PC-3 (cell line): ENCODE results near the gene TFB2M. TPM values are rescaled to one million over a fixed set of nuclear protein-coding genes. Genes with fewer than 3 reads are reported as not detected.

Experiments used
- ATAC-seq: fragments of 200-7000 bp; cut with Tn5 transposase; 2 replicates; pipeline ENCODE4 v1.9.1; 2020; ENCODE audit warnings: mild to moderate bottlenecking, moderate library complexity
- BruUV-seq: library from RNA; stranded (reverse); fragments of 400-500 nt; replicated peaks from 2 replicates; lab custom pipeline; 2021; lab: Mats Ljungman, UMichigan
- CTCF ChIA-PET: fragments of 300-600 bp; sonication (Branson Sonifier 250); formaldehyde crosslinking; loops from one replicate; lab custom pipeline; 2022; ENCODE audit warnings: antibody characterized with exemption; lab: Charles Lee
- POLR2A ChIA-PET: fragments of 300-600 bp; sonication (Branson Sonifier 250); formaldehyde crosslinking; loops from one replicate; lab custom pipeline; 2022; ENCODE audit warnings: antibody characterized with exemption; ENCODE audit not compliant: unreplicated experiment; lab: Charles Lee
- DNase-seq: peaks from one replicate; pipeline ENCODE4 v3.0.0-alpha.2; 2015
- H2AFZ ChIP-seq: fragments of 300-600 bp; sonication (generic); 2 replicates; pipeline ENCODE4 v1.6.0; 2016; ENCODE audit warnings: antibody characterized with exemption, low read length
- H3F3A ChIP-seq: fragments of 300-600 bp; sonication (generic); one replicate; pipeline ENCODE4 v1.6.0; 2017; ENCODE audit warnings: antibody characterized with exemption, low read length, control low read depth, mild to moderate bottlenecking; ENCODE audit not compliant: unreplicated experiment
- H3K27ac ChIP-seq: fragments of 300-600 bp; sonication (generic); 2 replicates; pipeline ENCODE4 v1.5.1; 2016; ENCODE audit warnings: mild to moderate bottlenecking, low read length
- H3K27me3 ChIP-seq: fragments of 300-600 bp; sonication (generic); 2 replicates; pipeline ENCODE4 v1.6.1; 2016; ENCODE audit warnings: low read length, mixed read lengths
- H3K36me3 ChIP-seq: fragments of 300-600 bp; sonication (generic); 2 replicates; pipeline ENCODE4 v1.6.1; 2016; ENCODE audit warnings: low read depth, mixed run types, low read length, mixed read lengths
- H3K4me1 ChIP-seq: fragments of 300-600 bp; sonication (generic); 2 replicates; pipeline ENCODE4 v1.5.1; 2016; ENCODE audit warnings: low read length; ENCODE audit not compliant: insufficient read depth
- H3K4me2 ChIP-seq: fragments of 300-600 bp; sonication (generic); 2 replicates; pipeline ENCODE4 v1.6.0; 2016; ENCODE audit warnings: low read length
- H3K4me3 ChIP-seq: fragments of 300-600 bp; sonication (generic); 2 replicates; pipeline ENCODE4 v1.5.1; 2016; ENCODE audit warnings: mild to moderate bottlenecking, low read length, mixed read lengths
- H3K79me2 ChIP-seq: fragments of 300-600 bp; sonication (generic); 2 replicates; pipeline ENCODE4 v1.6.1; 2017; ENCODE audit warnings: low read length, mixed read lengths
- H3K9ac ChIP-seq: fragments of 300-600 bp; sonication (generic); 2 replicates; pipeline ENCODE4 v1.6.0; 2016; ENCODE audit warnings: mild to moderate bottlenecking, low read length
- H3K9me2 ChIP-seq: fragments of 300-600 bp; sonication (generic); replicated peaks from 2 replicates; pipeline ENCODE4 v1.6.1; 2016; ENCODE audit warnings: mixed run types, low read length, mixed read lengths
- H3K9me3 ChIP-seq: fragments of 300-600 bp; sonication (generic); 2 replicates; pipeline ENCODE4 v1.6.1; 2016; ENCODE audit warnings: low read length, mixed read lengths
- H4K20me1 ChIP-seq: fragments of 300-600 bp; sonication (generic); 2 replicates; pipeline ENCODE4 v1.6.1; 2016; ENCODE audit warnings: low read length, mixed read lengths
- CTCF ChIP-seq: fragments of 300-600 bp; sonication (generic); conservative IDR thresholded peaks from 2 replicates; pipeline ENCODE4 v1.5.1; 2017; ENCODE audit warnings: antibody characterized with exemption, low read depth, mild to moderate bottlenecking, low read length
- EZH2 ChIP-seq: fragments of 300-600 bp; sonication (generic); IDR thresholded peaks from one replicate; pipeline ENCODE4 v1.6.1; 2017; ENCODE audit warnings: antibody characterized with exemption, mild to moderate bottlenecking, low read length; ENCODE audit not compliant: unreplicated experiment
- EZH2phosphoT487 ChIP-seq: fragments of 300-600 bp; sonication (generic); IDR thresholded peaks from 2 replicates; pipeline ENCODE4 v1.6.1; 2018; ENCODE audit warnings: mild to moderate bottlenecking, antibody characterized with exemption, low read length, borderline replicate concordance
- intact Hi-C: fragments of 100-400 bp; cut with micrococcal nuclease; formaldehyde crosslinking; loops from 2 replicates; pipeline ENCODE4 v1.9.0; 2023
- total RNA-seq: library from RNA; depleted of rRNA; stranded (reverse); fragments of >200 nt; gene quantifications from 2 replicates; pipeline ENCODE4 v1.2.3, GENCODE V29; 2014

The TFB2M gene
- total RNA-seq, 1 experiment from 2014 or later = 47.0 TPM

- peaks cover 32% of the 10 kb centered on the region for H3K79me2 ChIP-seq
- intact Hi-C loops = no loop called here
- ATAC-seq = no peak; the same call in 1 of the 2 replicates
- H3K9me2 ChIP-seq = no peaks in the 10 kb centered on the region
- no peak for TF ChIP-seq CTCF
- no peak for TF ChIP-seq EZH2phosphoT487
- TF ChIP-seq EZH2 = no peak
- peak overlapping the region; percentile 12 for H3K4me2 ChIP-seq
- peak overlapping the region; percentile 4 for H3K27ac ChIP-seq
- no peaks in the 10 kb centered on the region for H3K9me3 ChIP-seq
- H3F3A ChIP-seq = no peaks in the 10 kb centered on the region
- POLR2A ChIA-PET = no interaction called here
- H3K4me1 ChIP-seq = peaks cover 22% of the 10 kb centered on the region
- H2AFZ ChIP-seq = no peak overlapping the region
- H4K20me1 ChIP-seq = no peaks in the 10 kb centered on the region
- CTCF ChIA-PET = no interaction called here
- no peak overlapping the region for H3K4me3 ChIP-seq
- H3K27me3 ChIP-seq = no peaks in the 10 kb centered on the region
- H3K9ac ChIP-seq = no peak overlapping the region
- DNase-seq = peak; percentile 43
- BruUV-seq = no TSS peak
- H3K36me3 ChIP-seq = peaks cover 5% of the 10 kb centered on the region; the same call in 1 of the 2 replicates
Observed at GRCh38 chr1:246587606-246588005, 21.5 kb upstream of the TFB2M start.

GRCh38 chr1:246587032-246587431 is 21.0 kb upstream of the TFB2M start:
- H2AFZ ChIP-seq = no peak overlapping the region
- H3K79me2 ChIP-seq = peaks cover 32% of the 10 kb centered on the region
- peak overlapping the region; percentile 4 for H3K27ac ChIP-seq
- no peaks in the 10 kb centered on the region for H3F3A ChIP-seq
- intact Hi-C loops = no loop called here
- H3K36me3 ChIP-seq = peaks cover 3% of the 10 kb centered on the region; the same call in 1 of the 2 replicates
- H3K4me2 ChIP-seq = 0 out of 2 replicates have a peak overlapping the region, but pooled peaks have one; percentile 12
- no peak overlapping the region for H3K9ac ChIP-seq
- BruUV-seq = no TSS peak
- no peaks in the 10 kb centered on the region for H3K27me3 ChIP-seq
- no peak for ATAC-seq
- H4K20me1 ChIP-seq = no peaks in the 10 kb centered on the region
- H3K9me3 ChIP-seq = no peaks in the 10 kb centered on the region
- H3K9me2 ChIP-seq = no peaks in the 10 kb centered on the region
- H3K4me3 ChIP-seq = no peak overlapping the region
- peaks cover 22% of the 10 kb centered on the region for H3K4me1 ChIP-seq
- no peak for DNase-seq
- POLR2A ChIA-PET = no interaction called here
- CTCF ChIA-PET = no interaction called here
- TF ChIP-seq CTCF = no peak
- no peak for TF ChIP-seq EZH2
- TF ChIP-seq EZH2phosphoT487 = no peak

GRCh38 chr1:246583448-246584185 is 17.6 kb upstream of the TFB2M start:
- intact Hi-C loops = no loop called here

More at GRCh38 chr1:246583448-246584185, 17.6 kb upstream of the TFB2M start:
- Histone ChIP-seq H4K20me1 (no peaks in the 10 kb centered on the region), H3K36me3 (peaks cover 3% of the 10 kb centered on the region; the same call in 1 of the 2 replicates), H3K4me1 (peaks cover 22% of the 10 kb centered on the region), H3K9ac (no peak overlapping the region), H3K9me3 (no peaks in the 10 kb centered on the region), H2AFZ (no peak overlapping the region), H3K27ac (no peak overlapping the region), H3F3A (no peaks in the 10 kb centered on the region), H3K79me2 (peaks cover 23% of the 10 kb centered on the region), H3K4me3 (no peak overlapping the region), H3K9me2 (no peaks in the 10 kb centered on the region), H3K27me3 (no peaks in the 10 kb centered on the region), H3K4me2 (no peak overlapping the region)
- TF ChIP-seq EZH2phosphoT487 (no peak), CTCF (no peak), EZH2 (no peak)
- POLR2A ChIA-PET = interaction anchor here (0.7 kb wide), 1 partner anchor 29 kb away, joined by 4 read pairs; no protein-coding TSS in a partner anchor
- DNase-seq (no peak), ATAC-seq (peak; percentile 53)
- BruUV-seq = no TSS peak
- CTCF ChIA-PET = no interaction called here
